GM12873 (cell line): ENCODE data around the gene SPARC.

Experiments used
- CTCF ChIP-seq: IDR thresholded peaks from 2 replicates; pipeline ENCODE4 v1.5.1; 2012; ENCODE audit warnings: low read depth, mild to moderate bottlenecking, moderate library complexity, low read length, control low read depth; ENCODE audit not compliant: insufficient read depth; ENCODE audit errors: missing control alignments

SPARC gene

GRCh38 chr5:151647320-151647861 is 39.3 kb downstream of the SPARC start:
- no peak for TF ChIP-seq CTCF

- TF ChIP-seq CTCF, result no peak
Observed at GRCh38 chr5:151646334-151646733, 40.4 kb downstream of the SPARC start.

- no peak for TF ChIP-seq CTCF
Observed at GRCh38 chr5:151643388-151643787, 43.3 kb downstream of the SPARC start.

- no peak for TF ChIP-seq CTCF
Observed at GRCh38 chr5:151642472-151643140, 44.1 kb downstream of the SPARC start.

GRCh38 chr5:151638619-151639018 is 48.1 kb downstream of the SPARC start:
- no peak for TF ChIP-seq CTCF

GRCh38 chr5:151637676-151638075 is 49.0 kb downstream of the SPARC start:
- TF ChIP-seq CTCF, result no peak

DNA sequence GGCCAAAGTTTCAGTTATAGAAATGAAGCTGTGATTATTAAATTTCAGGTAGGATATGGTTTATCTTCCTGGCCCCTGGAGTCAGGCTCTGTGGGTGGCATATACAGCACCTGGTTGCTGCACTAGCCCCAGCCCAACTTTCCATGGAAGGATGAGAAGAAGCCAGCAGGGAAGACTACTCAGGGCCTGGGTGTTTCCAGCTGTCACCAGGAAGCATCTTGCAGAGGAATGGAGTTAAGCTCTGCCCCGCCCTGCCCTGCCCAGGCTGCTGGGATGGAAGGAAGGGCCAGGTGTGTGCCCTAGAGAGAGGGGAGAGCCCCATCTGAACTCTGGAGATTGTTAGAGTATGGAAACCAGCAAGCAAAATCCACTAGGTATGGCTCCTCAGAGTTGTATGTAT is 52.8 kb downstream of the SPARC start:
- no peak for TF ChIP-seq CTCF
